Activated CD8-positive, alpha-beta memory T cell treated with anti-CD3 and anti-CD28 coated beads, Interleukin-2, amount 50 U/mL, for 48 hours (primary cell): Measurements from ENCODE around the gene ARHGEF4.
A peak's percentile ranks its signal among the peaks of the same experiment; 100 is the strongest.
"Not testable (repeated sequence)": the region's sequence is repeated elsewhere in the genome, so short reads cannot be mapped to it uniquely, and the experiment has no call there.

Experiments
- DNase-seq: peaks from one replicate; pipeline ENCODE4 v3.0.0-alpha.2; 2020

ARHGEF4 gene

GRCh38 chr2:130892793-130893785 lies 56.4 kb downstream of the ARHGEF4 start:
- DNase-seq: no peak

GRCh38 chr2:130894326-130894942 lies 57.7 kb downstream of the ARHGEF4 start:
- DNase-seq: no peak

DNA sequence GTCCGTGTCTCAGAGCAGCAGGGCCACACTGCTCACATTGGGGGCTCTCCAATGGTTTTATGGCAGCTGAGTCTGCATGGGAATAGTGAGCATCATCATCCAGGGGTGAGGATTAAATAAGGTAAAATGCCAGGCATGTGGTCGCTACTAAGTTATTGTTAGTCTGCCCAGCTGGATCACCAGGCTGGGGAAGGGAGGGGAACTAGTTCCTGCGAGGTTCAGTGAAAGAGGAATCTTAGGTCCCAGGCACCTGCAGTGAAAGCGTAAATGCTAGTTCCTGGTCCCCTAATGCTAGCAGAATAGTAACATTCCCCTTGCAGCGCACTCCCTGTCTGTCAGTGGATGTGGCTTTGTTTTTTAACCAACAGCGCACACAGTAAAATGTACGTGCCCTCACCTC lies 60.1 kb downstream of the ARHGEF4 start:
- no peak for DNase-seq

DNA sequence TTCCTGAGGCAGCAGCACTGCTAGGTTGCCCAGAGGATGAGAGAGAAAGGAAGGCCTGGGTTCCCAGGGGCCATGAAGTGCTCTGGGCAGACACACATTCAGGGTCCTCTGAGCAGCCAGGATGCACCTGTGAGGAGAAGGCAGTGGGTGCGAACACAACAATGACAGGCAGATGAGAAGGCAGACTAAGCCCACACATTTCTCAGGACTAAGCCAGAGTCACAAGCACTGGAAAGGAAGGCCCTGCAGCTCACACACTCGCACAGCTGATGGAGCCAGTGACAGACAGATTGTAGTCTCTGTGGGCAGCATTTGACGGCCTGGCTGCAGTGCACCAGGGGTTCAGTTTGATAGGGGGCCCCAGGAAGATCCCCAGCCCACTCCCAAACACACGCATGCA lies 61.8 kb downstream of the ARHGEF4 start:
- DNase-seq: no peak

DNA sequence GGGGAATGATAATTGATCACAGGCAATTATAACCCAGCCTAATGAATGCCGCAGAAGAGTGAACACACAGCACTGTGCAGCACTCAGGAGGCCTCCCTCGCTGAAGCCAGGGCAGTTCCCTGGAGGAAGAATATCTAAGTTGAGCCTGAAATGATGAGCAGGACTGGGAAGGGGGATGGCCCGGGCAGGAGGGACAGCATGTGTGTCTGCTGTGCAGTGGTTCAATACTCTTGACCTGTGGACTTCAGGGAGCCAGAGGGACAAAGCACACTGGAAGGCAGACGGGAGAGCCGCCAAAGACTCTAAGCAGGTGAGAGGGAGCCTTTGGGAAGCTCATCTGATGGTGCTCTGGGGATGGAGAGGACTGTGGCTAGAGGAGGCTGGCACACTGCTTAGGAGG lies 62.6 kb downstream of the ARHGEF4 start:
- no peak for DNase-seq

DNA sequence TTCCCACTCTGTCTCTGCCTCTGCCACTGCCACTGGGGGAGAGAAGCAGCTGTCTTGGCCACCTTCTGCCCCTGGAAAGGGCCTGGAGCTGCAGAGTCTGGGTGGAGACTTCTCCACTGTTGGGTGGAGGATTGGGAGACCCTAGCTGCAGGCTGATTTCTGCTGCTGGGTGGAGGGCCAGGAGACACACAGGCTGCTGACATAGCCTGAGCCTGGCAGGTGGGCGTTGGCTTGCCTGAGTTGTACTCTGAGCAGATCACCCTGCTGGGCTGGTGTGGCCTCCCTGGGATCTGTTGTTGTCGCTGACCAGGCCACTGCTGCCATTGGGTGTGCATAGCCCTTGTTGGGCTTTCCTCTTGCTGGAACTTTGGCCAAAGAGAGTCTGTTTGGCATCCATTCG lies 64.3 kb downstream of the ARHGEF4 start:
- DNase-seq: no peak

DNA sequence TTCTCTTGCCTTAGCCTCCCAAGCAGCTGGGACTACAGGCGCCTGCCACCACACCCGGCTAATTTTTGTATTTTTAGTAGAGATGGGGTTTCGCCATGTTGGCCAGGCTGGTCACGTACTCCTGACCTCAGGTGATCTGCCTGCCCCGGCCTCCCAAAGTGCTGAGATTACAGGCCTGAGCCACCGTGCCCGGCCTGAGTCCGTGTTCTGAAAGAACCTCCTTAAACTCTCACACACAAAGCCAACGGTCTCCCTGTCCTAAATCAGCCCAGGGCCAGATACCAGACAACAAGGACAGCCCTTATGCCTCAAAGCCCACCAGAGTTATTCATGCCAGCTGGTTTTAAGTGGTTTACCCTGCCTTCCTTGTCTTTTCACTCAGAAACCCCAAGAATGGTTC lies 64.9 kb downstream of the ARHGEF4 start:
- not testable (repeated sequence) for DNase-seq

DNA sequence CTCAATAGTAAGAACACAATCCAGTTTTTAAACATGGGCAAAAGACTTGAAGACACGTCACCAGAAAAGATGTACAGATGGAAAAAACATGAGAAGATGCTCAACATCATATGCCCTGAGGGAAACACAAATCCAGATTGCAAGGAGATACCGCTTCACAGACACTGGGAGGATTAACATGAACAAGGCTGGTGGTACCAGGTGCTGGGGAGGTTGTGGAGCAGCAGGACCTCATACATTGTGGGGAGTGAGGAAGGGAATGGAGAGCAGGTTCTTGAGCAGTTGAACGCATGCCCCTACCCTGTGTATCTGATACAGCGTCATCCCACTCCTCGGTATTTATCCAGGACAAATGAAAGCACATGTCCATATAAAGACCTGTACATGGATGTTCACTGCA lies 72.1 kb downstream of the ARHGEF4 start:
- no peak for DNase-seq

GRCh38 chr2:130910931-130911330 lies 74.2 kb downstream of the ARHGEF4 start:
- DNase-seq: no peak

DNA sequence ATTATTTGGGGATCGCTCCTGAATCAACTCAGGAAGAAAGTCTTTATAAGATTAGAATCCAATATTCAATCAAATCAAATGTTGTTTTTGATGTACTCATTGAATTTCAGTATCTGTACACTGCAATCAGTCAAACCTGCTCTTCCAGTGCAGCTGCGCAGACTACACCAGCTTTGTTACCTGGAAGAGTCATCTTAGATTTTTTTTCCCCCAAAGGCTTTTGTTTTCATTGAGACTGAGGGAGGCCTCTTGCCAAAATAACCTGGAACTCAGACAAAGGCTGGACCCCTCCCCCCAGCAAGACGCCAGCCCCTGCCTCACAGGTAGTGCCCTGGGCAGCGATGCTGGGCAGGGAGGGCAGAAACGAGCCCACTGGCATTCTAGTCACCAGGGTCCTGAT lies 74.8 kb downstream of the ARHGEF4 start:
- DNase-seq: no peak

DNA sequence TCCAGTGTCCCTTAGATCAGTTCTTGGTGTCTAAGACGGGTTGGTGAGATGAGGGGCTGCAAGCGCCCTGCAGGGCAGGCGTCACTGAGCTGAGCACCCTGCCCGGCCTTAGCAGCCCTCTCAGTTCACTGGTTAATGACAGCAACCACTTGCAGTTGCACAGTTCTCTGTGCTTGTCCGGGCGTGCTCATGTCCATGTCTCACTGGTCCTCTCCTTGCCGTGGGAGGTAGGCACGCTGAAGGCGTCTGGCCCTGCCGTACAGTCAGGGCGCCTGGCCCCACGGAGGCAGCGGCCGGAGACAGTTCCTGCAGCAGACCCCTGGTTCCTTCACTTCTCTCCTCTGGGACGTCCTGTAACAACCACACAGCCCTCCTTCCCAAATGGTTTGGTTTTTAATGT lies 75.3 kb downstream of the ARHGEF4 start:
- no peak for DNase-seq

- no peak for DNase-seq
Observed at GRCh38 chr2:130912471-130912870, 75.8 kb downstream of the ARHGEF4 start.

DNA sequence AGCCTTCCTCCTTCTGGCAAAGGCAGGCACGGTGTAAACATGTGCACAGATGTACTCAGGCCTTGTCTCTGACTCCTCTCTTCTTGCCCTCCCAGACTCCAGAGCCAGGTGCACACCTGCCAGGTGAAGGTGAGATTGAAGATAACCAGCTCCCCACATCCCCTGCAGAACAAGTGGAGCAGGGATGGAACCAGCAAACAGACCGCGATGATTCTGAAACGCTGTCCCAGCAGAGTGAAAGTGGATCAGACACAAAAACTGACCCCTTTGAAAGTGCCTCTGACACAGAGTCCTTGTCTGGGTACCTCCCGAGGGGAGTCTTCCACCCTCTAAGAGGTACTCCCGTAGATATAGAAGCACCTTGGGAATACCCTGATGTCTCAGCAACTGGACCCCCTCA lies 77.2 kb downstream of the ARHGEF4 start:
- DNase-seq: no peak

DNA sequence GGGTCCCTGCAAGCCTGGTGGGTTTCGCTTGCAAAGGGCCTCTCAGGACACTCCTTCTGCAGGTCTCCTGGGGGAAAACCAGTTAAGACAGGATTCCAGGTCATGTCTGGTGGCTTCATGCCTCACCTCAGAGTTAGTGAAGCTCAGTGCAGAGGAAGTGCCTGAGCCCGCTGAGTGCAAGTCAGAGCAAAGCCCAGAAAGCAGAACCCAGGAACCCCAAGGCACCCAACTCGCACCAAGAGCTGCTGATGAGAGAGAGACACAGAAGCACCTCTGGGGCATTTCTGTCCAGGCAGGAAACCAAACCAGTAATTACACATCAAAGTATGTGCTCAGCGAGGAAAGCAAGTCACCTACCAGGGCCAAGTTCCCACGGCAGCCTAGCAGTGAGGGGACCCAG lies 78.4 kb downstream of the ARHGEF4 start:
- DNase-seq: no peak

GRCh38 chr2:130915595-130916437 lies 79.1 kb downstream of the ARHGEF4 start:
- DNase-seq: no peak

DNA sequence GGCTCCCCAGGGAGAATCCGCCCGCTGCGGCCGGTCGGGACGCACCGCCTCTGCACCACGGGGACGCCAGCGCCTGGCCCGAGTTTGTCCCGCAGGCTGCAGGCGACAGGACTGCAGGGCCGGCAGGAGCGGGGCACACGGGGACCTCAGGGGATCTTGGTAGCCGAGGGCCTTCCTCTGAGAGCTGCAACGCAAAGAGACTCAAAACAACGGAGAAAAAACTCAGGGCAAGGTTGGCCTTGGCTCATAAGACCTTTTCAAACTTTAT lies 79.7 kb downstream of the ARHGEF4 start:
- DNase-seq: no peak

DNA sequence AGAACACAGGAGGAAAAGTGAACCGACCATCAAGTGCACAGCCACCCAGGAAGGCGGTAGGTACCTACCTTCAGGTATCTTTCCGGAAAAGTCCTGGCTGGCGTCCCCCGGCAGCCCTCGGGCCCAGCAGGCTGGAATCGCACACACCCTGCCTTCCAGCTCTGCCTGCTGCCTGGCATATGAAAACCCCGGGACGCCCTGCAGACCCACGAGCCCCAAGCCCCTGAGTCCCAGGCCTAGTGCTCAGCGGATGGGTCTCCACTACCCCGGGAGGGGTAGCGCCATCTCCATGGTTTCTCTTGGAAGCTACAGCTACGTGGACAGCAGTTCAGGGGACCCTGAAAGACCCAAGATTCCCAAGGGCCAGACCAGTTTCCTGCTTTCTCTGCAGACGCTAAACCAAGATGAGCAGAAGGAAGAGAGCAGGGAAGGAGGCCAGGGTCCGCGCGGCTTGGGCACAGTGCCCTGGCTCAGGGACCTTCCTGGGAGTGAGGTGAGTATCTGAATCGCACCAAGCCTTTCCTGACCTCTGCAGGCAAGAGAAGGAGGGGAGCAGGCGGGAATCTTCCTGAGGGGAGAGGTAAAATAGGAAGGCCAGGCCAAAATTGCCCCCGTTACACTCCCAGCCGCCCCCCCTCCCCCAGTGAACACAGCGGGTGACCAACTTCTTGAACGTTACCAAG lies 80.4 kb downstream of the ARHGEF4 start:
- no peak for DNase-seq

DNA sequence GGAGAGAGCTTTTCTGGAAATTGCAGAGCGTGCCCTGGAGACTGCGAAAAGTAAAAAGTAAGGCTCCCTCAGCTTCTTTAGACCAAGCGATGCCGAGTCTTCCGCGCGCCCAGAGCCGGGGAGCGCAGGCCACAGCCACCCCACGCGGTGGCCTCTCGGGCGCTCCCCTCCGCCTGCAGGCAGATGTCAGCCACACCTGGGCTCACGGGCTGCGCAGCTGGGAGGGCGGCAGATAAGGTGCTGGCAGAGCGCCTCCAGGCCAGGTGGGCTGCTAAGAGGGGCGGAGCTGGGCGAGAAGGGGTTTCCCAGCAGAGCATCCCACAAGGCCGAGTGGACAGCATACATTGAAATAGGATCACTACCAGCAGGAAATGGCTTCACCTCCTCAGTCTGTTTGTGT lies 81.7 kb downstream of the ARHGEF4 start:
- DNase-seq: no peak

- peak; percentile 86 for DNase-seq
Observed at GRCh38 chr2:130920415-130921163, 83.9 kb downstream of the ARHGEF4 start.

GRCh38 chr2:130921164-130921476 lies 84.4 kb downstream of the ARHGEF4 start:
- no peak for DNase-seq

GRCh38 chr2:130922417-130922816 lies 85.7 kb downstream of the ARHGEF4 start:
- no peak for DNase-seq

DNA sequence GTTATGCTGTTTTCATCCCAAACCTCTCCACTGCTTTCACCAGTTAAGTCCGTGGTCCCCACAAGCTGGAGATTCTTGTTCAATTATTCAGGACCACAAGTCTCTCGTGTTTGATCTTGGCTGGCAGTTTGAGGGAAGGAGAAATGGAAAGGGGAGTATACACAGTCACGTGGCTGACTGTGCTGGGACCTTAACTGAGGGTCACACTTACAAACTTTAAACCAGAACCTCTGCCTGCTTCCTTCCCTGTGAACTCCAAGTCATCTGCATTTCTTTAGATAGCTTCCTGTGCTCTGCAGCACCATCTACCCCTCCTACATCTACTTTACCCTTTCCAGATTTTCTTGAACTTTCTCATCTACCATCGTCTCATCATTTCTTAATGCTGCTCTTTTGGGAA lies 91.7 kb downstream of the ARHGEF4 start:
- no peak for DNase-seq
